IPS DF 6.9 (cell line): ENCODE data around the gene ALMS1.
"Not testable (repeated sequence)": the region's sequence is repeated elsewhere in the genome, so short reads cannot be mapped to it uniquely, and the experiment has no call there.

ENCODE experiments used
- DNase-seq: peaks from one replicate; pipeline ENCODE4 v3.0.0-alpha.2; 2013; ENCODE audit warnings: low read depth, low spot score
- H3K27ac ChIP-seq: one replicate; pipeline ENCODE4 v1.5.1; 2013; ENCODE audit warnings: low read length, control low read depth
- H3K27me3 ChIP-seq: 2 replicates; pipeline ENCODE4 v1.6.1; 2013; ENCODE audit warnings: mild to moderate bottlenecking, low read length; ENCODE audit not compliant: control insufficient read depth, insufficient read depth
- H3K36me3 ChIP-seq: 2 replicates; pipeline ENCODE4 v1.6.1; 2013; ENCODE audit warnings: low read length; ENCODE audit not compliant: control insufficient read depth, insufficient read depth
- H3K4me1 ChIP-seq: 2 replicates; pipeline ENCODE4 v1.6.1; 2013; ENCODE audit warnings: low read length; ENCODE audit not compliant: control insufficient read depth, insufficient read depth
- H3K4me3 ChIP-seq: 2 replicates; pipeline ENCODE4 v1.5.1; 2013; ENCODE audit warnings: mild to moderate bottlenecking, low read length
- H3K9me3 ChIP-seq: 2 replicates; pipeline ENCODE4 v1.6.1; 2013; ENCODE audit warnings: low read length, inconsistent platforms; ENCODE audit not compliant: control insufficient read depth, insufficient read depth
- WGBS: extraction: QIAGEN DNeasy Blood & Tissue Kit; methylation state at CpG from one replicate; pipeline ENCODE4 v1.1.7; 2013; ENCODE audit warnings: mixed read lengths, missing lambda C conversion rate; ENCODE audit not compliant: insufficient read length, insufficient coverage; 5-methylcytosine and 5-hydroxymethylcytosine counted together

ALMS1 gene

GRCh38 chr2:73640511-73640911 lies 254.9 kb downstream of the ALMS1 start:
- Histone ChIP-seq H3K36me3 (no peaks in the 10 kb centered on the region), H3K27ac (no peak overlapping the region), H3K4me1 (no peaks in the 10 kb centered on the region), H3K9me3 (peaks cover 3% of the 10 kb centered on the region), H3K4me3 (no peak overlapping the region), H3K27me3 (no peaks in the 10 kb centered on the region)
- no CpG with 5 or more reads among the region's 1 CpG for WGBS
- DNase-seq, result no peak

GRCh38 chr2:73640946-73641766 lies 255.5 kb downstream of the ALMS1 start:
- DNase-seq, result no peak
- no peak overlapping the region for H3K4me3 ChIP-seq
- no peaks in the 10 kb centered on the region for H3K36me3 ChIP-seq
- H3K27ac ChIP-seq, result no peak overlapping the region
- no peaks in the 10 kb centered on the region for H3K4me1 ChIP-seq
- no peaks in the 10 kb centered on the region for H3K27me3 ChIP-seq
- H3K9me3 ChIP-seq, result peaks cover 3% of the 10 kb centered on the region
- WGBS, result no CpG with 5 or more reads among the region's 19 CpGs

GRCh38 chr2:73641767-73642062 lies 256.1 kb downstream of the ALMS1 start:
- H3K4me3 ChIP-seq, result no peak overlapping the region

GRCh38 chr2:73642338-73643018 lies 256.8 kb downstream of the ALMS1 start, which contains the start of gene NAT8:
Gene NAT8 (minus strand): TSS chr2:73642422. CDS start chr2:73641628, 794 bp downstream.
- no peak within 1 kb of the TSS for H3K27ac ChIP-seq
- H3K4me3 ChIP-seq, result no peak within 1 kb of the TSS
- H3K27me3 ChIP-seq, result no peaks in the 10 kb centered on the region
- H3K36me3 ChIP-seq, result no peaks in the 10 kb centered on the region
- WGBS, result no CpG with 5 or more reads among the region's 13 CpGs
- no peak for DNase-seq
- no peaks in the 10 kb centered on the region for H3K4me1 ChIP-seq
- H3K9me3 ChIP-seq, result peaks cover 3% of the 10 kb centered on the region

More at GRCh38 chr2:73641767-73642062, 256.1 kb downstream of the ALMS1 start:
- Histone ChIP-seq H3K9me3 (peaks cover 3% of the 10 kb centered on the region), H3K36me3 (no peaks in the 10 kb centered on the region), H3K27me3 (no peaks in the 10 kb centered on the region), H3K27ac (no peak overlapping the region), H3K4me1 (no peaks in the 10 kb centered on the region)
- DNase-seq, result no peak
- WGBS, result no CpG with 5 or more reads among the region's 3 CpGs

GRCh38 chr2:73647690-73648089 lies 262.1 kb downstream of the ALMS1 start:
- not testable (repeated sequence) for H3K4me1 ChIP-seq, H3K4me3 ChIP-seq, H3K27ac ChIP-seq, H3K36me3 ChIP-seq, DNase-seq, H3K27me3 ChIP-seq, H3K9me3 ChIP-seq
- no CpG with 5 or more reads among the region's 10 CpGs for WGBS

GRCh38 chr2:73651591-73652230 lies 266.1 kb downstream of the ALMS1 start:
- WGBS, result no CpG with 5 or more reads among the region's 6 CpGs
- Histone ChIP-seq H3K27me3 (no peaks in the 10 kb centered on the region), H3K9me3 (no peaks in the 10 kb centered on the region; the same call in 1 of the 2 replicates), H3K27ac (no peak overlapping the region), H3K4me3 (no peak overlapping the region), H3K36me3 (no peaks in the 10 kb centered on the region), H3K4me1 (no peaks in the 10 kb centered on the region)
- no peak for DNase-seq

GRCh38 chr2:73652348-73652747 lies 266.7 kb downstream of the ALMS1 start:
- H3K9me3 ChIP-seq, result no peaks in the 10 kb centered on the region; the same call in 1 of the 2 replicates
- H3K4me1 ChIP-seq, result no peaks in the 10 kb centered on the region
- no peak overlapping the region for H3K27ac ChIP-seq
- H3K27me3 ChIP-seq, result no peaks in the 10 kb centered on the region
- no peak overlapping the region for H3K4me3 ChIP-seq
- DNase-seq, result no peak
- WGBS, result no CpG with 5 or more reads among the region's 3 CpGs
- no peaks in the 10 kb centered on the region for H3K36me3 ChIP-seq

GRCh38 chr2:73654175-73654574 lies 268.5 kb downstream of the ALMS1 start:
- Histone ChIP-seq H3K4me1 (no peaks in the 10 kb centered on the region), H3K27me3 (no peaks in the 10 kb centered on the region), H3K4me3 (no peak overlapping the region), H3K9me3 (no peaks in the 10 kb centered on the region), H3K36me3 (no peaks in the 10 kb centered on the region), H3K27ac (no peak overlapping the region)
- no peak for DNase-seq
- no CpG with 5 or more reads among the region's 2 CpGs for WGBS
